ENCODE data around the gene CLASRP.

DNA sequence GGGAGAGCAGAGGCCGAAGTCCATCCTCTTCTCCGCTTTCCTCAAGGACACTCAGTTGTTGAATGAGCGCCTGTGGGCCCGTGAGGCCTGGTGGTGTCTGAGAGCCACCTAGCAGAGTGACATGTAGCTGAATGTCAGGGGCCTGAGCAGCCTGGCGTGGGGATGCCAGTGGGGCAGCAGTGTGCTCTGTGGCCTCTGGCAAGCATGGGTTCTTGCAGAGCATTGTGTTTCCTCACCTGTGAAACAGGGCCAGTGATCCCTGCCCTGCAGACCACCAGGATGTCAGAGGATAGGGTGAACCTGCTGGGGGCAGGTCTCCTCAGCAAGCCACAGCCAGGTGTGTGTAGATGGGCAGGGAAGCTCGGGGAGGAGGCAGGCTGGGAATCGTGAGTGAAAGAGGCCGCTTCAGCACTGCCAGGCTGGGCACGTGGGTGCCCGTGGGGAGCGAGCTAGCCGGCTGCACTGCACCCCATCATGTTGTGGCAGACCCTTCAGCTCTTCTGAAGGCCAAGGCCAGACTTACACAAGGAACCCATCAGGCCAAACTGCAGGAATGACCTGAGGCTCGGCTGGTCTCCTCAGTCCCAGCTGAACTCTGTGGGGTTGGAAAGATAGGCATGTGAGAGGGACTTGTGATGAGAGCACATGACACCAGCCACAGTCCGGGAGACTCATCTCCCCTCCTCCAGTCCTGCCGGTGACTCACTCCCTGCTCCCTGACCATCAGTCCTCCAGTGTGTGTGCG, 59.1 kb downstream of the CLASRP start:
- TF ChIP-seq, protein P1, sequence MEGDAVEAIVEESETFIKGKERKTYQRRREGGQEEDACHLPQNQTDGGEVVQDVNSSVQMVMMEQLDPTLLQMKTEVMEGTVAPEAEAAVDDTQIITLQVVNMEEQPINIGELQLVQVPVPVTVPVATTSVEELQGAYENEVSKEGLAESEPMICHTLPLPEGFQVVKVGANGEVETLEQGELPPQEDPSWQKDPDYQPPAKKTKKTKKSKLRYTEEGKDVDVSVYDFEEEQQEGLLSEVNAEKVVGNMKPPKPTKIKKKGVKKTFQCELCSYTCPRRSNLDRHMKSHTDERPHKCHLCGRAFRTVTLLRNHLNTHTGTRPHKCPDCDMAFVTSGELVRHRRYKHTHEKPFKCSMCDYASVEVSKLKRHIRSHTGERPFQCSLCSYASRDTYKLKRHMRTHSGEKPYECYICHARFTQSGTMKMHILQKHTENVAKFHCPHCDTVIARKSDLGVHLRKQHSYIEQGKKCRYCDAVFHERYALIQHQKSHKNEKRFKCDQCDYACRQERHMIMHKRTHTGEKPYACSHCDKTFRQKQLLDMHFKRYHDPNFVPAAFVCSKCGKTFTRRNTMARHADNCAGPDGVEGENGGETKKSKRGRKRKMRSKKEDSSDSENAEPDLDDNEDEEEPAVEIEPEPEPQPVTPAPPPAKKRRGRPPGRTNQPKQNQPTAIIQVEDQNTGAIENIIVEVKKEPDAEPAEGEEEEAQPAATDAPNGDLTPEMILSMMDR (conservative IDR thresholded peaks at IDR 0.05): no peak
- TF ChIP-seq ZFX (IDR thresholded peaks at IDR 0.05): no peak

Measured in C4-2B (cell line).